ENCODE measurements around the gene SLC25A27.
"Not testable (repeated sequence)": the region's sequence is repeated elsewhere in the genome, so short reads cannot be mapped to it uniquely, and the experiment has no call there.

Gene SLC25A27, protein sequence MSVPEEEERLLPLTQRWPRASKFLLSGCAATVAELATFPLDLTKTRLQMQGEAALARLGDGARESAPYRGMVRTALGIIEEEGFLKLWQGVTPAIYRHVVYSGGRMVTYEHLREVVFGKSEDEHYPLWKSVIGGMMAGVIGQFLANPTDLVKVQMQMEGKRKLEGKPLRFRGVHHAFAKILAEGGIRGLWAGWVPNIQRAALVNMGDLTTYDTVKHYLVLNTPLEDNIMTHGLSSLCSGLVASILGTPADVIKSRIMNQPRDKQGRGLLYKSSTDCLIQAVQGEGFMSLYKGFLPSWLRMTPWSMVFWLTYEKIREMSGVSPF

DNA sequence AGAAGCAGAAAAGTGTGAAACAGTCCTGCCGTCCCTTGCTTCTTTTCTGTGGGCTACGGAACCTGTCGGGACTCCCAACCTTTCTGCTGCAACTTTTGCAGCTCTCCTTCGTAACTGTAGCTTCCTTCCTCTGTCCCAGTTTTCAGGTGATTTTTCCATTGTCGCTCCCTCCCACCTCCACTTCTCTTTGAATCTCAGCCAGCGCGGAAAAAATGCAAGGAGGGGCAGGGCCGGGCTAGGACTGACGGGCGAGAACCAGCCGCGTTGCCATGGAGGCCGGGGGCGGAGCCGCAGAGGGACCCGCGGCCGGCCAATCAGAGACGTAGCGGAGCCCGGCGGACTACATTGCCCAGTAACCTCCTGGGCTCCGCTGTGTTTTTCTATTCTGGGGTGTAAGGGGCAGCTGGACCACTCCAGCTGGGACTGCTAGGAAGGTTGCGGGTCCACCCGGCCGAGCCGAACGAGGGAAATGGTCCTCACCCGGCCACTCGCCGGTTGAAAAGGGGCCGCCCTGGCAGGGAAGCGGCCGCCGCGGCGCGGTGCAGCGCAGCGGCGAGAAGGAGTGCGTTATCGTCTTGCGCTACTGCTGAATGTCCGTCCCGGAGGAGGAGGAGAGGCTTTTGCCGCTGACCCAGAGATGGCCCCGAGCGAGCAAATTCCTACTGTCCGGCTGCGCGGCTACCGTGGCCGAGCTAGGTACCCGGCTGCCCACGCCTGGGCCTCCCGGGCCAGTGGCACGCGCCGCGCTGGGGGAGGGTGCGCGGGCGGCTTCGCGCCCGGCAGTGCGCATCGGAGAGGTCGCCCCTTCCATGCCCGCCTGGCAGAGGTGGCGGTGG is at the start of gene SLC25A27, which contains the start of gene CYP39A1:
SLC25A27 (plus strand) TSS at position 373 of the 836 bp plus-strand sequence; CDS start at position 591, 218 bp downstream.
CYP39A1 (minus strand) TSS at position 216 of the 836 bp plus-strand sequence. CDS start 236 bp downstream, outside the sequence.
- peak; percentile 36 for FAIRE-seq

DNA sequence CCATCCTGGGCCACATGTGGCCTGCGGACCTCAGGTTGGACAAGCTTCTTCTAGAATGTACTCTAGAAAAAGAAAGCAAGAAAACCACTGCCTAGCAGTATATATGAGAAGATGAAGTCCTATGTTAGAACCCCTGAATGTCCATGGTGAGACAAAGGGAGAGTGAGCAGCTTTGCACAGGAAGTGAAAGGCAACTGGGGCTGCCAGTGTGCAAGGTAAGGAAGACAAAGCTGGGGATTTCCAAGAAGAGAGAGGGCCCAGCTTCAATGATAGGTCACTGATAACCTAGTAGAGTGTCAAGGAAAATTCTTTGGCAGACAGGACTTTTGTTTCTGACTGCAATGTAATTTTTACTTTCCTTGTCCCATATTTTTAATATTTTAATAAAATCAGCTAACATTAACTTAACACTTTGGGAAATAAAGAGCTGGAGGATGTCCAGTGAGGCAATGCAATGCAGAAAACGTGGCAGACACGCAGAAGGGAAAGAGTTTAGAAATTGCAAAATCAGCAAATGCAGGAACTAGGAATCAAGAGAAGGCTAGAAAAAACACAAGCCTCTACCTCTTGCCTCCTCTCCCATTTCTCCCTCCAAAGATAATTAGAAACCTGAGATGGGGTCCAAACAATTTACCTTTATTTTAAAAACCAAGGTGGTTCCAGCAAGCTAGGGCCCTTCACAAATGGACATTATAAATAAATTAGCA is 47.5 kb upstream of the SLC25A27 start:
- FAIRE-seq, result no peak

- no peak for FAIRE-seq
These were observed 46.4 kb upstream of the SLC25A27 start for GRCh38 chr6:46606338-46606737.

- FAIRE-seq, result no peak
These were observed 41.8 kb upstream of the SLC25A27 start for GRCh38 chr6:46610862-46611553.

GRCh38 chr6:46612645-46613044 is 40.1 kb upstream of the SLC25A27 start:
- FAIRE-seq, result no peak

- FAIRE-seq, result no peak
These were observed 34.0 kb upstream of the SLC25A27 start for GRCh38 chr6:46618726-46619125.

DNA sequence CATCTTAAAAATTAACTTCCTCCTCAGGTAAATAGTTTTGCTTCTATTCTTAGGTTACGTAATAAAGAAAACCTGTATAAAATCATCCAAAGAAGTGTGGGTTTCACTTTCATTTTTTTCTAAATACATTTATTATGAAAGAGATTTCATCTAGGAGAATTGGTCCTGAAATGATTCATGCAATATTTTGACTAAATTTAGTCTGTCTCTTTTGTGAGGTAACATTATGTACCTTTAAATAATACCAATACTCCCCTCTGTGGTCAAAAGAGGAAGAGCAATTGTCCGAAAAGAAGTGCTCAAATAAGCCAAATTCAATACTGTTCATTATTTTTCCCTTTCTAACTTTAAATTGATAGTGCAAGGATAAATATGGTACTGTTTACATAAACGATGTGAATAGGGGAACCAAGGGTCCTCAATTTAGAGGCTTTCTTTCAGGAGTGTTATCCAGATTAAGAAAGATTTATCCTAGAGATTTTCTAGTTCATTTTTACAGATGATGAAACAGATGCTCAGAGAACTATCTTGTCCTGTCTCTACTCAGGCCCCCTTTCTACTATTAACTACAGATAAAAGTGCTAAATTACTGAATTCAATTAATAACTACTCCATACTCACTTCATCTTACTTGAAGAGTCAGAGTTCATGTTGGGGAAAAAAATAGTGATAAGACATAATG is 26.4 kb upstream of the SLC25A27 start:
- peak; percentile 61 for FAIRE-seq

DNA sequence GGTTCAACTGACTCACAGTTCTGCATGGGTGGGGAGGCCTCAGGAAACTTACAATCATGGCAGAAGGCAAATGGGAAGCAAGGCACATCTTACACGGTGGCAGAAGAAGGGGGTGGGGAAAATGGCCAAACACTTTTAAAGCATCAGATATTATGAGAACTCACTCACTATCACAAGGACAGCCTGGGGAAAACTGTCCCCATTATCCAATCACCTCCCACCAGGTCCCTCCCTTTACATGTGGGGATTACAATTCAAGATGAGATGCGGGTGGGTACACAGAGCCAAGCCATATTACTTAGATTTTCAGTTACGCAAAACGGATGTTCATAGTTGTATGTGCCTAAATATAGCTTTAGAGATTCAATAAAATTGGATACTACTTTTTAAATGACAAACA is 25.8 kb upstream of the SLC25A27 start:
- no peak for FAIRE-seq

- no peak for FAIRE-seq
These were observed 24.3 kb upstream of the SLC25A27 start for GRCh38 chr6:46628498-46628897.

DNA sequence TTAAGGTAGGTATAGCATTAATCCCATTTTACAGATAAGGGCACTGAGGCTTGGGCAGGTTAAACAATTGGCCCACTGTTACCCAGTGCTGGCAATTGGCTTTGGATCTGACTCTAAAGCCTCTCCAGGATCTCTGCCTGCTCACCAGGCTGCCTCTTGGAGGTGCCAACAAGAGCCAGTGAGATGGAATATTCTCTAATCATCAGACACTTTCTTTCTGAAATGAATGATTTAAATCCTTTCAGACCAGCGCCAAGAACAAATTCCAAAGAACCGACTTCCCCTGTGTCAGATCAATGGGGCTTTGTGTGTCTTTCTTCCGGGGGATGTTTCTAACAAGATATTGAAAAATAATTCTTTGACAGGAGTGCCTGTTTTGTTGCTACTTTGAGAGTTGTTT is 23.8 kb upstream of the SLC25A27 start:
- FAIRE-seq, result no peak

- no peak for FAIRE-seq
These were observed 23.1 kb upstream of the SLC25A27 start for GRCh38 chr6:46629691-46630090.

DNA sequence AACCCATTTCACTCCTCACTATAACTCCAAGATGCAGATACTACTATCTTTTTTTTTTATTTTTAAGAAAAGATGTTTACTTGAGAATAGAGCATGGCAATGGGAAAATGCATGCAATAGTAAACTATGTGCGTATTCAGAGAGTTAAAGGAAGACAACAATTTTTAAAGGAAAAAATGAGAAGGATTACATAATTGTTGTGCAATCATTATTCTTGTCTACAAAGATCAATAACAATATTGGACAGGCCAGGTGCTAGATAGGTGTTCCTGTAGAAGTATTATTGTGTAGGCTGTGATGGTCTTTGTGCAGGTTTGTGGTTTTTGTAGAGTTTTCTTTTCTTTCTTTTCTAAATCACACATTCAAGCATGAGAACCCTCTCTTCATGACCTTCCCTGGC is 20.7 kb upstream of the SLC25A27 start:
- FAIRE-seq, result no peak

DNA sequence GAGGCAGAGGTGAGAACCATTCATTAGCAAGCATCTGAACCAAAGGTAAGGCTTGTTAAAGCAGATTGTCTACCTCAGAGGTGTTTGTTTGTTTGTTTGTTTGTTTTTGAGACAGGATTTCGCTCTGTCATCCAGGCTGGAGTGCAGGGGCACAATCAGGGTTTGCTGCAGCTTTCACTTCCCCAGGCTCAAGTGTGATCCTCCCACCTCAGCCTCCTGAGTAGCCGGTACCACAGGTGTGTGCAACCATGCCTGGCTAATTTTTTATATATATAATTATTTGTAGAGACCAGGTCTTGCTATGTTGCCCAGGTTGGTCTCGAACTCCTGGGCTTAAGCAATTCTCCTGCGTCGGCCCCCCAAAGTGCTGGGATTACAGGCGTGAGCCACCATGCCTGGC is 17.3 kb upstream of the SLC25A27 start:
- FAIRE-seq, result no peak

DNA sequence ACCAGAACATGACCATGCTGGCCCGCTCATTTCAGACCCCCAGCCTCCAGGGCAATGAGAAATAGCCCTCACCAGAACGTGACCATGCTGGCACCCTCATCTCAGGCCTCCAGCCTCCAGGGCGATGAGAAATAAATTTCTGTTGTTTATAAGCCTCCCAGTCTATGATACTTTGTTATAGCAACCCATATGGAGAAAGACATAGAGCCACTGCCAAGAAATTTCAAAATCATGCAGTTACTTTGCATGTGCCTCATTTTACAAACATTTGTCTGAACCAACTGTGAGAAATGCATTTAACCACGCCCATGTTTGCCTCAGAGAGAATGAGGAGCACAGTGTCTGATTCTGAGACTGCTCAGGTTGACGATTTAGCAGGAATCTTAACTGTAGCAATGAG is 15.6 kb upstream of the SLC25A27 start:
- no peak for FAIRE-seq

- FAIRE-seq, result no peak
These were observed 14.8 kb upstream of the SLC25A27 start for GRCh38 chr6:46637933-46638332.

DNA sequence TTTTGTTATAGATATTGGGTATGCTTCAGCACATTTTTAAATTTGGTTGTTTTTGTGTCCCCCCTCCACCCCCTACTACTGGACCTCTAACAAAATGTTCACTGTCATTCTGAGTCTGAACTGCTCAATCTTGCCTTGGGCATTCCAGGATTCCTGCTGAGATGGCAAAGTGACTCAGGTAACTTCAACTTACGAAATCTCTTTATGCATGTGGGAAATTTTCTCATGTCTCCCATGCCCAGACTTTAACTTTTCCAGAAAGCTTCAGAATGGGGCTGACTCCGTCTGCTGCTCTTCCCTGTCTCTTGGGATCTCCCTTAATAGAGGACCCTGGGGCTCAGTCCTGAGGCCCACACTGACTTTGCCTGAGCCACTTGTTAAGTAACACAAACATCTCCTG is 14.1 kb upstream of the SLC25A27 start:
- FAIRE-seq, result no peak

- FAIRE-seq, result no peak
These were observed 9.6 kb upstream of the SLC25A27 start for GRCh38 chr6:46642928-46643751.

DNA sequence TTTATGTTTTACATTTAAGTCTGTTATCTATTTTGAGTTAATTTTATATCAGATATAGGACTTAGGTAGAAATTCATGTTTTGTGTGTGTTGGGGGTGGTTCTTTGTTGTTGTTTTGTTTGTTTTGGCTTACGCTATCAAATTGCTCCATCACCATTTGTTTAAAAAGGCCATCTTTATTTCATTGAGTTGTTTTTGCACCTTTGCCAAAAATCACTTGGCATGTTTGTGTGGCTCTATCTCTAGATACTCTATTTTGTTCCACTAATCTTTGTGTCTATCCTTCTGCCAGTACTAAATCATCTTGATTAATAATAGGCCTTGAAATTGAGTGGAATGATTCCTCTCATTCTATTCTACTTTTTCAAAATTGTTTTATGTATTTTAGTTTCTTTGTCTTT is 7.5 kb upstream of the SLC25A27 start:
- no peak for FAIRE-seq

- not testable (repeated sequence) for FAIRE-seq
These were observed 4.7 kb upstream of the SLC25A27 start for GRCh38 chr6:46648108-46648507.

GRCh38 chr6:46648869-46649492 is 3.8 kb upstream of the SLC25A27 start:
- FAIRE-seq, result no peak

- no peak for FAIRE-seq
These were observed 1.8 kb upstream of the SLC25A27 start for GRCh38 chr6:46651006-46651405.
